A673 (cell line): ENCODE results near the gene IPPK. TPM values are rescaled to one million over a fixed set of nuclear protein-coding genes. Genes with fewer than 3 reads are reported as not detected.

ENCODE experiments used
- BruUV-seq: library from RNA; stranded (reverse); fragments of 400-500 nt; replicated peaks from 2 replicates; lab custom pipeline; 2021; lab: Mats Ljungman, UMichigan
- CTCF ChIA-PET: fragments of 300-600 bp; sonication (Branson Sonifier 250); formaldehyde crosslinking; loops from one replicate; lab custom pipeline; 2022; ENCODE audit warnings: antibody characterized with exemption; lab: Charles Lee
- POLR2A ChIA-PET: fragments of 300-600 bp; sonication (Branson Sonifier 250); formaldehyde crosslinking; loops from one replicate; lab custom pipeline; 2022; ENCODE audit warnings: antibody characterized with exemption; ENCODE audit not compliant: low non-redundant PET; lab: Charles Lee
- DNase-seq: peaks from one replicate; pipeline ENCODE4 v3.0.0-alpha.2; 2015; ENCODE audit warnings: low spot score
- H3K27ac ChIP-seq: fragments of 200-600 bp; sonication (generic); 2 replicates; pipeline ENCODE4 v1.5.1; 2016; ENCODE audit warnings: mixed run types, low read depth, mild to moderate bottlenecking, mixed read lengths, antibody characterized with exemption, low read length; ENCODE audit not compliant: poor library complexity, severe bottlenecking
- H3K27me3 ChIP-seq: fragments of 200-600 bp; sonication (generic); replicated peaks from 2 replicates; pipeline ENCODE4 v1.6.1; 2017; ENCODE audit warnings: mixed run types, low read depth, mild to moderate bottlenecking, mixed read lengths, antibody characterized with exemption, low read length; ENCODE audit not compliant: insufficient read depth, poor library complexity
- H3K36me3 ChIP-seq: fragments of 200-600 bp; sonication (generic); 2 replicates; pipeline ENCODE4 v1.6.1; 2016; ENCODE audit warnings: mixed run types, mild to moderate bottlenecking, mixed read lengths, antibody characterized with exemption, low read length; ENCODE audit not compliant: insufficient read depth, poor library complexity, severe bottlenecking
- H3K4me1 ChIP-seq: fragments of 200-600 bp; sonication (generic); 2 replicates; pipeline ENCODE4 v1.6.1; 2017; ENCODE audit warnings: mixed run types, mild to moderate bottlenecking, mixed read lengths, antibody characterized with exemption, low read length; ENCODE audit not compliant: insufficient read depth, poor library complexity, severe bottlenecking
- H3K4me3 ChIP-seq: fragments of 200-600 bp; sonication (generic); 2 replicates; pipeline ENCODE4 v1.5.1; 2016; ENCODE audit warnings: low read depth, mixed run types, mild to moderate bottlenecking, mixed read lengths, low read length; ENCODE audit not compliant: poor library complexity, severe bottlenecking
- H3K9me3 ChIP-seq: fragments of 200-600 bp; sonication (generic); 2 replicates; pipeline ENCODE4 v1.6.1; 2016; ENCODE audit warnings: mixed run types, low read depth, mild to moderate bottlenecking, mixed read lengths, antibody characterized with exemption, low read length; ENCODE audit not compliant: poor library complexity, severe bottlenecking
- CTCF ChIP-seq: fragments of 300-800, 200-600 bp; sonication (generic); conservative IDR thresholded peaks from 2 replicates; pipeline ENCODE4 v1.5.1; 2017; ENCODE audit warnings: low read depth, mild to moderate bottlenecking, antibody characterized with exemption, low read length, moderate library complexity, mixed read lengths
- EZH2 ChIP-seq: fragments of 200-600 bp; sonication (generic); IDR thresholded peaks from 2 replicates; pipeline ENCODE4 v1.6.1; 2017; ENCODE audit warnings: borderline replicate concordance, low read depth, mild to moderate bottlenecking, mixed read lengths, antibody characterized with exemption, low read length; ENCODE audit not compliant: poor library complexity, severe bottlenecking
- intact Hi-C: fragments of 100-400 bp; cut with micrococcal nuclease; formaldehyde crosslinking; loops from one replicate; pipeline ENCODE4 v1.10.0; 2022; ENCODE audit not compliant: unreplicated experiment
- total RNA-seq: library from RNA; stranded (reverse); gene quantifications from 2 replicates; pipeline ENCODE4 v1.2.3, GENCODE V29; 2021

IPPK gene
- total RNA-seq, 1 experiment from 2014 or later, result 14.0 TPM

- BruUV-seq, result no TSS peak
- POLR2A ChIA-PET, result no interaction called here
- no peak for DNase-seq
- Histone ChIP-seq H3K27me3 (no peaks in the 10 kb centered on the region), H3K27ac (no peak overlapping the region), H3K4me3 (no peak overlapping the region), H3K36me3 (peaks cover 23% of the 10 kb centered on the region), H3K9me3 (no peaks in the 10 kb centered on the region), H3K4me1 (no peaks in the 10 kb centered on the region)
- CTCF ChIA-PET, result no interaction called here
- intact Hi-C loops, result no loop called here
- TF ChIP-seq CTCF, result no peak
Measured at GRCh38 chr9:92616655-92617111, 53.2 kb downstream of the IPPK start.

GRCh38 chr9:92616199-92616641 lies 53.7 kb downstream of the IPPK start:
- Histone ChIP-seq H3K9me3 (no peaks in the 10 kb centered on the region), H3K27ac (no peak overlapping the region), H3K4me1 (no peaks in the 10 kb centered on the region), H3K36me3 (peaks cover 28% of the 10 kb centered on the region), H3K27me3 (no peaks in the 10 kb centered on the region), H3K4me3 (no peak overlapping the region)
- TF ChIP-seq EZH2 (no peak), CTCF (no peak)
- intact Hi-C loops, result no loop called here
- no TSS peak for BruUV-seq
- no peak for DNase-seq
- POLR2A ChIA-PET, result no interaction called here
- CTCF ChIA-PET, result interaction anchor here (0.5 kb wide), 1 partner anchor 1347 kb away, joined by 5 read pairs; no protein-coding TSS in a partner anchor

GRCh38 chr9:92615790-92616189 lies 54.1 kb downstream of the IPPK start:
- no peak for TF ChIP-seq CTCF
- no peak for TF ChIP-seq EZH2
- POLR2A ChIA-PET, result no interaction called here
- peaks cover 27% of the 10 kb centered on the region for H3K36me3 ChIP-seq

More at GRCh38 chr9:92615790-92616189, 54.1 kb downstream of the IPPK start:
- intact Hi-C loops, result no loop called here
- H3K4me1 ChIP-seq, result no peaks in the 10 kb centered on the region
- no peak overlapping the region for H3K4me3 ChIP-seq
- H3K27me3 ChIP-seq, result no peaks in the 10 kb centered on the region
- BruUV-seq, result no TSS peak
- CTCF ChIA-PET, result interaction anchor here (0.5 kb wide), 1 partner anchor 1348 kb away, joined by 5 read pairs; no protein-coding TSS in a partner anchor
- DNase-seq, result no peak
- no peaks in the 10 kb centered on the region for H3K9me3 ChIP-seq
- H3K27ac ChIP-seq, result no peak overlapping the region
